NT2/D1 (cell line): Measurements from ENCODE around the gene PRPF6.

Experiments used
- SUZ12 ChIP-seq: IDR thresholded peaks from 2 replicates; pipeline ENCODE4 v1.6.1; 2011; ENCODE audit not compliant: insufficient read length, insufficient read depth; ENCODE audit errors: extremely low read depth
- YY1 ChIP-seq: IDR thresholded peaks from 2 replicates; pipeline ENCODE4 v1.6.1; 2011; ENCODE audit not compliant: insufficient read length, insufficient read depth
- ZNF274 ChIP-seq: IDR thresholded peaks from 2 replicates; pipeline ENCODE4 v1.6.1; 2011; ENCODE audit warnings: mild to moderate bottlenecking, low read depth, low read length

DNA sequence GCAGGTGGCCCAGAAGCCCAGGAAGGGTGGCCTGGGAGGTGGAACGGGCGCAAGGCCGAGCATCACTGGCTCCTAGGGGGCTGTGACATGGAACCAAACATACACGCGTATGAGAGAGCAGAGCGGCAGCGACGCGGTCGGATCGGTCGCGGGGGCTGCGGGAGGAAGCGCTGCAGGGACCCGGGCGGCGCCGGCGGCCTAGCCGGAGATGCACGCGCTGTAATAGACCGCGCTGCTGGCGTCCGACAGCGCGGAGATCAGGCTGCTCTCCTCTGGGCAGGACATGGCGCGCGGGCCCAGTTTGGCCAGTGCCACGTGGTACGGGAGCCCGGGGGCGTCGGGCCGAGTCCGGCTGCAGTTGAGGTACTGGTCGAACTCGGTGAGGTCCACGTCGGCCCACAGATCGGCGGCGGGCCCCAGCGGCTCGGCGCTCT lies 67.1 kb downstream of the PRPF6 start:
- TF ChIP-seq ZNF274 (no peak), SUZ12 (no peak), YY1 (no peak)
